ENCODE results near the gene NCK1.

The NCK1 gene

DNA sequence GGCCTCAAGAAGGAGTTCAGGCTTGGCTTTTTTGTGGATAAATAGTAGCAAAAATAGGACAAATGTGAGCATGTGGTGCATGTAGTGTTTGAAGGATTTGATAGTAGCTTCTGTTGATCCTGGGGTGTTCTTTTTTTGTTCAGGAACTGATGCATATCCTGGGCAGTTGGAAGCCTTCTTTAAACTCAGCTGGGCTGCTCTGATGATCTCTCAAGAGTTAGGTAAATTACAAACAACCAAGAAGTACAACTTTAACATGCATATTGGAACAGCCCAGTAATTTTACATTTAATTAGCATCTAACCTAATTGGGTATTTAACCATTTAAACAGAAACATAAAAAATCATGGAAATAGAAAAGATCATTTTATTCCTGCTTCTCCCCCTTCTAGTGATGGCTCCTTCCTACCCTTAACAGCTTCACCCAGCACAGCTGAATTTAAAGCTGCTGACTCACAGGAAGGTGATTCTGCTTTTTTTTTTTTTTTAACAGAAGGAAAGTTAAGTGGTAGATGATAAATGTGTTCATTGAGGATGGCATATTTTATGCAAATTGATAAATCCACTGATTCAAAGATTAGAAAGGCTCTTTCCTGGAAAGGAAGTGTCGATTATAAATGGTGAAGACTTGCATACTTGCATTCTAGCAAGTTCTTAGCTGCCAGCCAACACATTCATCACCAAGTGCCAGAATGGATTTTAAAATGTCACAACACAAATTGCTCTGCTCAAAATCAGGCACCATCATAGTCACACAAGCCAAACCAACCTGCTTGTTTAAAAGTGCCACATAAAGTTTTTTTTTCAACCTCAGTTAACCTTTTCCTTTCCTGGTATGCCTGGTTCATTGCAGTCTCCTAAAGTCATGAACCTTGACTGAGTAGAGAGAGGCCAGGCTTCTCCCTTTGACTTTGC, 23.1 kb upstream of the NCK1 start:
- no peak for DNase-seq
- Histone ChIP-seq H3K36me3 (peaks cover 16% of the 10 kb centered on the region), H3K27ac (no peak overlapping the region), H3K9me3 (ENCODE audit: severe bottlenecking) (no peaks in the 10 kb centered on the region), H3K27me3 (ENCODE audit: insufficient read depth, low read depth, severe bottlenecking) (no peaks in the 10 kb centered on the region), H3K4me3 (ENCODE audit: low read depth, low read length) (no peak overlapping the region)
- TF ChIP-seq, protein P1, sequence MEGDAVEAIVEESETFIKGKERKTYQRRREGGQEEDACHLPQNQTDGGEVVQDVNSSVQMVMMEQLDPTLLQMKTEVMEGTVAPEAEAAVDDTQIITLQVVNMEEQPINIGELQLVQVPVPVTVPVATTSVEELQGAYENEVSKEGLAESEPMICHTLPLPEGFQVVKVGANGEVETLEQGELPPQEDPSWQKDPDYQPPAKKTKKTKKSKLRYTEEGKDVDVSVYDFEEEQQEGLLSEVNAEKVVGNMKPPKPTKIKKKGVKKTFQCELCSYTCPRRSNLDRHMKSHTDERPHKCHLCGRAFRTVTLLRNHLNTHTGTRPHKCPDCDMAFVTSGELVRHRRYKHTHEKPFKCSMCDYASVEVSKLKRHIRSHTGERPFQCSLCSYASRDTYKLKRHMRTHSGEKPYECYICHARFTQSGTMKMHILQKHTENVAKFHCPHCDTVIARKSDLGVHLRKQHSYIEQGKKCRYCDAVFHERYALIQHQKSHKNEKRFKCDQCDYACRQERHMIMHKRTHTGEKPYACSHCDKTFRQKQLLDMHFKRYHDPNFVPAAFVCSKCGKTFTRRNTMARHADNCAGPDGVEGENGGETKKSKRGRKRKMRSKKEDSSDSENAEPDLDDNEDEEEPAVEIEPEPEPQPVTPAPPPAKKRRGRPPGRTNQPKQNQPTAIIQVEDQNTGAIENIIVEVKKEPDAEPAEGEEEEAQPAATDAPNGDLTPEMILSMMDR (IDR thresholded peaks at IDR 0.05; ENCODE audit: low read depth, low read length) = no peak

DNA sequence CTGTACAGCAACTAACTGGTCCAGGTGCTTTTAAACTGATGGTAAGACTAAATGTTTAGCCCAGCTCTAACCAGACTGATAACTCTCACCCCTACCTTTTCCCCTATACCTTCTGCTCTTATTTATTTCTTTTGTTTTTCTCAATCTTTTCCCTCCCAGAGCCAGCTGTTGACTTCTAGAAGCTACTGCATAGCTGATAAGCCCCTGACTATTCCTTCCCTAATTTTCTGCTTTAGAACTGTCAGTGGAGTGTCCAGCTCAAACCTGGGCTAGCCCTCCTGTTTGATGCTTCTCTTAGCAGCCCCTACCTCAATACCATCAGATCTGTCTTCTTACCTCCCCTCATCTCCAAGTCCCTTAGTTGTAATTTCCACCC, 22.5 kb upstream of the NCK1 start:
- H3K27me3 ChIP-seq (ENCODE audit: insufficient read depth, low read depth, severe bottlenecking) = no peaks in the 10 kb centered on the region
- peaks cover 14% of the 10 kb centered on the region for H3K36me3 ChIP-seq
- H3K27ac ChIP-seq = no peak overlapping the region
- no peak for DNase-seq
- no peak overlapping the region for H3K4me3 ChIP-seq (ENCODE audit: low read depth, low read length)
- H3K9me3 ChIP-seq (ENCODE audit: severe bottlenecking) = no peaks in the 10 kb centered on the region
- TF ChIP-seq, protein P1 (IDR thresholded peaks at IDR 0.05; ENCODE audit: low read depth, low read length) = no peak

DNA sequence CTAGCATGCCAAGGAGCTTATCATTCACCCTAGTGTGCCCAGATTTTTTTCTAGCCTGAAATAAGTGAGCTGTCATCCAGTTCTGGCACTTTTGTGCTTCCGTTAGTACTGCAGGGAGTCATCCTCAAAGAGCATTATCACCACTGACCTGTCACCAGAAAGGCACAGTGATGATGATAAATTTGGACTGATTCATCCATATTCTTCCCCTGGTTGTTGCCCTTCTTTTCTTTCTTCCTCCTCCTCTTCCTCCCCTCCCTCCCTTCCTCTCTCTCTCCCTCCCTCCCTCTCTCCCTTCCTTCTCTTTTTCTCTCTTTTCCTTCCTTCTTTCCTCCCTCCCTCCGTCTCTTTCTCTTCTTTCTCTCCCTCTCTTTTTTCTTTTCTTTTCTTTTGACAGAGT, 21.8 kb upstream of the NCK1 start:
- Histone ChIP-seq H3K36me3 (peaks cover 14% of the 10 kb centered on the region), H3K4me3 (ENCODE audit: low read depth, low read length) (no peak overlapping the region), H3K9me3 (ENCODE audit: severe bottlenecking) (no peaks in the 10 kb centered on the region), H3K27me3 (ENCODE audit: insufficient read depth, low read depth, severe bottlenecking) (no peaks in the 10 kb centered on the region), H3K27ac (no peak overlapping the region)
- DNase-seq = no peak
- TF ChIP-seq, protein P1 (IDR thresholded peaks at IDR 0.05; ENCODE audit: low read depth, low read length) = no peak

DNA sequence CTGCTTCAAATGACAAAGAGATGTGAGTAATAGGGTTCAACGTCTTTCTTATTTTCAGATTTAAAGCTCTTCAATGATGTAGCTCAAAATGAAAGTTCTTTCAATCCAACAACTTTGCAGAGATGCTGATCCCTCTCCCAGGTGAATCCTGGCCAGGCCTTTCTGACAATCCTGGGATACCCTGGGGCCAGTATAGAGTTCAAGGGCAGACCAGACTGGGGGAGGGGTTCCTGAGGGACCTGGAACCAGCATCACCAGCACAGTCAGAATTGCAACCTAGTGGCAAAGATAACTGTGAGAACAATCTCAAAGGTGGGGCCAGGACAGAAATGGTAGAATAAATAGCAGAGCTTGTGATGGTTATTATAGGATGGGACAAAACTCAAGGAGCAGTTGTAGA, 19.7 kb upstream of the NCK1 start:
- Histone ChIP-seq H3K9me3 (ENCODE audit: severe bottlenecking) (no peaks in the 10 kb centered on the region), H3K36me3 (peaks cover 5% of the 10 kb centered on the region; the same call in 1 of the 2 replicates), H3K27me3 (ENCODE audit: insufficient read depth, low read depth, severe bottlenecking) (no peaks in the 10 kb centered on the region), H3K4me3 (ENCODE audit: low read depth, low read length) (no peak overlapping the region), H3K27ac (no peak overlapping the region)
- TF ChIP-seq, protein P1 (IDR thresholded peaks at IDR 0.05; ENCODE audit: low read depth, low read length) = no peak
- DNase-seq = no peak

DNA sequence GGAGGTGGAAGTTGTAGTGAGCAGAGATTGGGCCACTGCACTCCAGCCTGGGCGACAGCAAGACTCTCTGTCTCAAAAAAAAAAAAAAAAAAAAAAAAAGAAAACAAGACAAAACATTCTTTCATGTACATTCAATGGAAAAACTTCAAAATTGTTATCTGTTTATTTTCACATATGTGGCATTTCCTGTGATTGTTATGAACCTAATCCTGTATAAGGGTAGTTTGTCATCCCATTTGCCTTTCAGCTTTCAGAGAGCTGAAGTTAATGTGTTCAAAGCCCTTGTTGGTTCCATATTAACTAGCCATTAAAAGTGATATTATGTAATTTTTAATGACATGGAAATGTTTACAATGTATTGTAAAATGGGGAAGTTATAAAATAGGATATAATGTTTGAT, 17.3 kb upstream of the NCK1 start:
- Histone ChIP-seq H3K27ac (no peak overlapping the region), H3K36me3 (peaks cover 8% of the 10 kb centered on the region; the same call in 1 of the 2 replicates), H3K4me3 (ENCODE audit: low read depth, low read length) (no peak overlapping the region), H3K9me3 (ENCODE audit: severe bottlenecking) (no peaks in the 10 kb centered on the region), H3K27me3 (ENCODE audit: insufficient read depth, low read depth, severe bottlenecking) (no peaks in the 10 kb centered on the region)
- no peak for DNase-seq
- TF ChIP-seq, protein P1 (IDR thresholded peaks at IDR 0.05; ENCODE audit: low read depth, low read length) = no peak
